Stomach (tissue), 4 donors: ENCODE data around the gene PXMP4.
"Not testable (repeated sequence)": the region's sequence is repeated elsewhere in the genome, so short reads cannot be mapped to it uniquely, and the experiment has no call there.

Experiments
- EP300 ChIP-seq: sonication (generic); formaldehyde crosslinking; IDR thresholded peaks from one replicate; pipeline ENCODE4 v1.6.1; 2017; ENCODE audit warnings: antibody characterized with exemption
- POLR2A ChIP-seq, 4 donors: fragments of 450-650 bp; IDR thresholded peaks; one replicate each; pipeline ENCODE4 v1.6.1; 2016; ENCODE audit warnings: antibody characterized with exemption in 4 of 4, control low read depth in 2 of 4, mild to moderate bottlenecking in 1 of 4, moderate library complexity in 1 of 4
- POLR2AphosphoS5 ChIP-seq, 3 donors: sonication (generic); formaldehyde crosslinking; IDR thresholded peaks; one replicate each; pipeline ENCODE4 v1.6.1; 2016; ENCODE audit warnings: antibody characterized with exemption in 3 of 3
- TF ChIP-seq, protein P1 (sequence below), 7 experiments: fragments of 450-650 bp in 4 of 7; fragments of 200-600 bp in 3 of 7; sonication (generic) in 3 of 7; IDR thresholded peaks; one replicate each; pipeline ENCODE4 v1.5.1; 2016 to 2019; ENCODE audit warnings: antibody characterized with exemption in 7 of 7, control low read depth in 2 of 7, mild to moderate bottlenecking in 1 of 7

DNA sequence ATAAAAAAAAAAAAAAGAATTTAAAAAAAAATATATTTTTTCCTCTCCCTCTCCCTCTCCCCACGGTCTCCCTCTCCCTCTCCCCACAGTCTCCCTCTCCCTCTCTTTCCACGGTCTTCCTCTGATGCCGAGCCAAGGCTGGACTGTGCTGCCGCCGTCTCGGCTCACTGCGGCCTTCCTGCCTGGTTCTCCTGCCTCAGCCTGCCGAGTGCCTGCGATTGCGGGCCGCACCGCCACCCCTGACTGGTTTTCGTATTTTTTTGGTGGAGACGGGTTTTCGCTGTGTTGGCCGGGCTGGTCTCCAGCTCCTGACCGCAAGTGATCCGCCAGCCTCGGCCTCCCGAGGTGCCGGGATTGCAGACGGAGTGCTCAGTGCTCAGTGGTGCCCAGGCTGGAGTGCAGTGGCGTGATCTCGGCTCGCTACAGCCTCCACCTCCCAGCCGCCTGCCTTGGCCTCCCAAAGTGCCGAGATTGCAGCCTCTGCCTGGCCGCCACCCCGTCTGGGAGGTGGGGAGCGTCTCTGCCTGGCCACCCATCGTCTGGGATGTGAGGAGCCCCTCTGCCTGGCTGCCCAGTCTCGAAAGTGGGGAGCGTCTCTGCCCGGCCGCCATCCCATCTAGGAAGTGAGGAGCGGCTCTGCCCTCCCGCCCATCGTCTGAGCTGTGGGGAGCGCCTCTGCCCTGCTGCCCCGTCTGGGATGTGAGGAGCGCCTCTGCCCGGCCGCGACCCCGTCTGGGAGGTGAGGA lies 19.2 kb downstream of the PXMP4 start:
- not testable (repeated sequence) for TF ChIP-seq POLR2AphosphoS5 (IDR thresholded peaks at IDR 0.05); POLR2A (IDR thresholded peaks at IDR 0.05); EP300
- TF ChIP-seq, protein P1, sequence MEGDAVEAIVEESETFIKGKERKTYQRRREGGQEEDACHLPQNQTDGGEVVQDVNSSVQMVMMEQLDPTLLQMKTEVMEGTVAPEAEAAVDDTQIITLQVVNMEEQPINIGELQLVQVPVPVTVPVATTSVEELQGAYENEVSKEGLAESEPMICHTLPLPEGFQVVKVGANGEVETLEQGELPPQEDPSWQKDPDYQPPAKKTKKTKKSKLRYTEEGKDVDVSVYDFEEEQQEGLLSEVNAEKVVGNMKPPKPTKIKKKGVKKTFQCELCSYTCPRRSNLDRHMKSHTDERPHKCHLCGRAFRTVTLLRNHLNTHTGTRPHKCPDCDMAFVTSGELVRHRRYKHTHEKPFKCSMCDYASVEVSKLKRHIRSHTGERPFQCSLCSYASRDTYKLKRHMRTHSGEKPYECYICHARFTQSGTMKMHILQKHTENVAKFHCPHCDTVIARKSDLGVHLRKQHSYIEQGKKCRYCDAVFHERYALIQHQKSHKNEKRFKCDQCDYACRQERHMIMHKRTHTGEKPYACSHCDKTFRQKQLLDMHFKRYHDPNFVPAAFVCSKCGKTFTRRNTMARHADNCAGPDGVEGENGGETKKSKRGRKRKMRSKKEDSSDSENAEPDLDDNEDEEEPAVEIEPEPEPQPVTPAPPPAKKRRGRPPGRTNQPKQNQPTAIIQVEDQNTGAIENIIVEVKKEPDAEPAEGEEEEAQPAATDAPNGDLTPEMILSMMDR (IDR thresholded peaks at IDR 0.05) = not testable (repeated sequence)
